ENCODE measurements around the gene C1orf226.
"Not testable (repeated sequence)": the region's sequence is repeated elsewhere in the genome, so short reads cannot be mapped to it uniquely, and the experiment has no call there.

C1orf226 gene

DNA sequence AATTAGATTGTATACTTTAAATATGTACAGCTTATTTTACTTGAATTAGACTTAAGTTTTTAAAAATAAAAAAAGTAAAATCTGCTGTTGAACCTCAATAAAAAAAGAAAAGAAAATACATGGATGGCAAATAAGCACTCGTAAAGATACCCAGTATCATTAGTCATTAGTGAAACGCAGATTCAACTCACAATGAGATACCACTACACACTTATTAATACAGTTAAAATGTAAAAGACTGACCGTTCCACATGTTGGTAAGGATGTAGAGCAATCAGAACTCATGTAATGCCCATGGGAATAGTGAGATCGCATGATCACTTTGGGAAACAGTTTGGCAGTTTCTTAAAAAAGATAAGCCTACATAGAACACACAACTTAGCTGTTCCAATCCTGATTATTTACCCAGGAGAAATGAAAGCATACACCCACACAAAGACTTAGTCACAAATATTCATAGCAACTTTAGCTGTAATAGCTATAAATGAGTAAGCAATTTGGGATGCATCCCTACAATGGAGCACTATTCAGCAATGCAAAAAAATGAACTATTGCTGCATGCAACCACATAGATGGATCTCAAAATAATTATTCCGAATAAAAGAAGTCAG, 23.1 kb downstream of the C1orf226 start:
- DNase-seq (ENCODE audit: low read depth in 1 of 2, low spot score in 1 of 2), result no peak

DNA sequence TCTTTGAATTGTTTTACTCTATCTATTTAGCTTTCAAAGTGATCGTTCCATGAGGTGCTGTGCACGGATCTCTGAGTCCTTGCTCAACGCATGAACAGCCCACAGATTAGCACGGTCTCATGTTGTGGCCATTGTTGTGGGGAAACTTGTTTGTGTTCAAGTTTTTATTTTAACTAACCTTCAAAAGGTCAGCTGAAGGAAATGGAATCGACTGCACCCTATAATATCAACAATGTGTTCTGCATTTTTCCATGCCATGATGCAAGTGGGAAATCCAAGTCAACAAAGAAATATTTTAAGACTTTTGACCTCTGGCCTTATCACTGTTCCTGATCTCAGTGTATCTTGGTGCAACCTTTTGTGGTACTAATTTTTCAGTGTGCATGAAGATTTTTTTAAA, 24.3 kb downstream of the C1orf226 start:
- DNase-seq (ENCODE audit: low read depth in 1 of 2, low spot score in 1 of 2), result no peak

DNA sequence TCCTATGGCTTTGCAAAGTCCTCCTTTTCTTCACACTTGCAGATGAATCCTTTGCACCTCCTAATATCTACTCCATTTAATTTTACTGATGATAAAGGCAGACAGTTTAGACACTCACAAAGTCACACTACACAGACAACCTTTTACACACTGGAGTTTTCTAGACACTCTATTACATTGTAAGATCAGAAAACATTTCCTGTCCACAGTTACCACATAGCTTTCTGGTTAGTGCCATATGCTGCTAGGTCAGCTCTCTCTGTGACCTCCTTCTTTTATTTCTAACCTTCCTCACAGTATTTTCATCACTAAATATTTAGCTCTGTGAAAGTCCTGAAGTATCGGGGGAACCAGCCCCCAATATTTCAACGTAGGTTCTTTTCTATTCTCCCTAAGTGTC, 25.3 kb downstream of the C1orf226 start:
- no peak for DNase-seq (ENCODE audit: low read depth in 1 of 2, low spot score in 1 of 2)

DNA sequence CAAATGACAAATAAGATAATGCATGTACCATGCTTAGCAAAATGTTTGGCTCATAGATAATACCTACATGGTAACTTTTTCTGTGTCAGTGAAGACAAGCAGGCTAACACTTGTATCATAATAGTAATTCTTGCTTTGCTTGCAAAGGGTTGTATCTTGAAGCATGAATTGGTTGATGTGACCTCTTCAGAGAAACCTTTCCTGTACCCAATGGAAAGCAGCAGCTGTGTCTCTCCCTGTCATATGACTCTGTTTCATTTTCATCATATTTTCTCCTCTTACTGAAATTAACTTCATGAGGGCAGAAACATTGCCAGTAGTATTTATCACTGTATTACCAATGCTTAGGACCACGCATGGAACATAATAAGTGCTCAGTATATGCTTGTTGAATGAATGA, 26.0 kb downstream of the C1orf226 start:
- DNase-seq (ENCODE audit: low read depth in 1 of 2, low spot score in 1 of 2), result no peak

DNA sequence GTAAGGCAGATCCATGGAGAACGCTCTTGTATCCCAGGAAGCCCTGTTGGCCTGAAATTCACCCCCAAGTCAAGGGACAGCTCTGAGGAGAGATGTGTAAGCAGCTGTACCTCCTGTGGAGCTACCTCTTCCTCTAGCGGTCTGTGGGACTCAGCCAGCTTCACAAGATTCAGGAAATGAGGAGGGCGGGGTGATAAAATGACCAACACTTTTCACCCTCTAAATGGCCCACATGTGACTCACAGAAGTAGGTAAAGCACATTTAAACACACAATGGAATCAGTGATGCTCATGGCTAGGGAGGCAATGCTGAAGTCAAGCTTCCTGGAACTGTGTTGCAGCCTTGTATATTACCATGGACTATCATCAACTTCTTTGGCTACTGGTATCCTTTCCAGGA, 30.5 kb downstream of the C1orf226 start, which contains the start of gene SH2D1B:
Gene SH2D1B (minus strand): TSS at position 135 of the 400 bp plus-strand sequence. CDS start 120 bp downstream, at position 15.
- DNase-seq (ENCODE audit: low read depth in 1 of 2, low spot score in 1 of 2), result no peak

DNA sequence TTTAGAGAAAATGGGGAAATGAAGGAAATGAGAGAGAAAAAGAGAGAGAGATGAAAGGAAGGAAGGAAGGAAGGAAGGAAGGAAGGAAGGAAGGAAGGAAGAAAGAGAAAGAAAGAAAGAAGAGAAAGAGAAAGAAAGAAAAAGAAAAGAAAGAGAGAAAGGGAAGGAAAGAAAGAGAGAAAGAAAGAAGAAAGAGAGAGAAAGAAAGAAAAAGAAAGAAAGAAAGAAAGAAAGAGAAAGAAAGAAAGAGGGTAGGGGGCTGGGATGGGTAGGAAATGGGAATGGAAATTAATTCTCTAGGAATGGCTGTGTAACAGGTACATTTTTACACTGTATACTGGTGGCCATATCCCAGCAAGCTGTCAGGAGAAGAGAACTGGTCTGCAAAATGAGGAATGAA, 34.7 kb downstream of the C1orf226 start:
- DNase-seq (ENCODE audit: low read depth in 1 of 2, low spot score in 1 of 2), result no peak

DNA sequence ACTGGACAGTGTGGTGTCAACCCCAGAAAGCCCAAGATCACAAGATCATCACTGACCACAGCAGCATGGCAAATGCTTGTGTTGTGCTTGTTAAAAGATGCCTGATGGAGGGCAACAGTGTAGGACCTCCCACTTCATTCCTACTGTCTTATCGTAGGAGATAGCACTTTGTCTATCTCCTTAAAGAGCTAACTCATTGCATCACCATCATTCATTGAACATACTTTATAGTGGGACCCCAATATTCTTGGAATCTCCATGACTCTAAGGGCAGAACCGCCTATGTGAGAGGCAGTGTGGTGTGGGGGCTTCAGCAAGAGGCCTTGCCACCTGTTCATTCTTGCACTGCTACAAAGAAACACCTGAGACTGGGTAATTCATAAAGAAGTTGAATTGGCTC, 35.4 kb downstream of the C1orf226 start:
- DNase-seq (ENCODE audit: low read depth in 1 of 2, low spot score in 1 of 2), result no peak

DNA sequence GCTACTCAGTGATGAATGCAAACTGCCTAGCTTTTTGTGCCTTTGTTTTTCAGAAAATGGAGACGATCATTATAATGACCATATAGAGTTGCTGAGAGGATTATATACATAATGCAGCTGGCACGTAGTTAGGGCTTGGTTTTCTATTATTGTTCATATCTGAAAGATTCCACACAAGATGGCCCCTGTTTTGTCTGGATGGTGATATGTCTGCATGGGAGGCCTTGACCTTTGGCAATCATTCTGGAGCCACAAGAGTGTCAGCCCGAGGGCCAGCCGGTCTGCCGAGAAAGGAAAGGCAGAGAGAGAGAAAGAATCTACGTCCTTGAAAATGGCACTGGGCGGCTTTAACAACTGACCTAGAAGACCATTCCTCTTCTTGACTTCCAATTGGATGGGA, 36.1 kb downstream of the C1orf226 start:
- DNase-seq (ENCODE audit: low read depth in 1 of 2, low spot score in 1 of 2), result no peak

DNA sequence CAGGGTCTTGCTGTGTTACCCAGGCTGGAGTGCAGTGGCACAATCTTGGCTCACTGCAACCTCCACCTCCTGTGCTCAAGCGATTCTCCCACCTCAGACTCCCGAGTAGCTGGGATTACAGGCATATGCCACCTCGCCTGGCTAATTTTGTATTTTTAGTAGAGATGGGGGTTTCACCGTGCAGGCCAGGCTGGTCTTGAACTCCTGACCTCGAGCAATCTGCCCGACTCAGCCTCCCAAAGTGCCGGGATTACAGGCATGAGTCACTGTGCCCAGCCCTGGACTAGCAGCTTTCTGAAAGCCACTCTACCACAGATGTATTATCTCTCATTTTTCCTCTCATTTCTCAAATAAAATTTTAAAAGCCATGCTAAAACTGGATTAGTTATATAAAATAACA, 37.1 kb downstream of the C1orf226 start:
- not testable (repeated sequence) for DNase-seq (ENCODE audit: low read depth in 1 of 2, low spot score in 1 of 2)

DNA sequence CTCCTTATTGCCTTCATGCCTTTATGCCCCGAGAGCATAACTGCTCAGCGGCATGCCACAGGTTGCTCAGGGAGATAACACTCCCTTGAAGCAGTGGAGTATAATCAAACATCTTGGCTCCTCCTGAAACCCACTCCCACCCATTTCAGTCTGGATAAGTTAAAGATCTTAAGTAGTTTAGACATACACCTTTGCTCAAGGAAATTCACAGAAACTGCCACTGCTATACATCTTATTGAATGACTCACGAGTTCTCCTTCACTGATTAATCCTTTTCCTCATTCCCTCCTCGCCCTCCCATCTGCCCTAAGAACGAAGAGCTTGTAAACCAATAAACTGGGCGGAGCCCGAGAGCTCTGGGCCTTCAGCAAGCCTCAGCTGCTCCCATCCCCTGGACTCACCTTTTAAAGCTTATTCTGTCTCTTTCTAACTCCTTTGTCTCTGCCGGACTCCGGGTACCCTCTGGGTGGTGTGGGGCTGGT, 38.0 kb downstream of the C1orf226 start:
- DNase-seq (ENCODE audit: low read depth in 1 of 2, low spot score in 1 of 2), result not testable (repeated sequence)

DNA sequence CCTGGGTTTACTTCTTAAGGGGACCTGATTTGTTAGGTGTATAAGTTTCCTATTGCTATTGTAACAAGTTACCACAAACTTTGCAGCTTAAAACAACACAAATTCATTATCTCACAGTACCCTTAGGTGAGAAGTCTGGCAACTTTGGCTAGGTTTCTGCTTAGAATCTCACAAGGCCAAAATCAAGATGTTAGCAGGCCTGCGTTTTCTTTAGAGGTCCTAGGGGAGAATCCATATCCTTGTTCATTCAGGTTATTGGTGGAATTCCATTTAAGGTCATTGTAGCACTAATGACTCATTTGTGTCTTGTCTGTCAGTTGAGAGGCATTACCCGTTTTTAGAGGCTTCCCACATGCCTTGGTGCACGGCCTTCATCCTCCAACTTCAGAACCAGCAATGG, 38.6 kb downstream of the C1orf226 start:
- DNase-seq (ENCODE audit: low read depth in 1 of 2, low spot score in 1 of 2), result no peak

DNA sequence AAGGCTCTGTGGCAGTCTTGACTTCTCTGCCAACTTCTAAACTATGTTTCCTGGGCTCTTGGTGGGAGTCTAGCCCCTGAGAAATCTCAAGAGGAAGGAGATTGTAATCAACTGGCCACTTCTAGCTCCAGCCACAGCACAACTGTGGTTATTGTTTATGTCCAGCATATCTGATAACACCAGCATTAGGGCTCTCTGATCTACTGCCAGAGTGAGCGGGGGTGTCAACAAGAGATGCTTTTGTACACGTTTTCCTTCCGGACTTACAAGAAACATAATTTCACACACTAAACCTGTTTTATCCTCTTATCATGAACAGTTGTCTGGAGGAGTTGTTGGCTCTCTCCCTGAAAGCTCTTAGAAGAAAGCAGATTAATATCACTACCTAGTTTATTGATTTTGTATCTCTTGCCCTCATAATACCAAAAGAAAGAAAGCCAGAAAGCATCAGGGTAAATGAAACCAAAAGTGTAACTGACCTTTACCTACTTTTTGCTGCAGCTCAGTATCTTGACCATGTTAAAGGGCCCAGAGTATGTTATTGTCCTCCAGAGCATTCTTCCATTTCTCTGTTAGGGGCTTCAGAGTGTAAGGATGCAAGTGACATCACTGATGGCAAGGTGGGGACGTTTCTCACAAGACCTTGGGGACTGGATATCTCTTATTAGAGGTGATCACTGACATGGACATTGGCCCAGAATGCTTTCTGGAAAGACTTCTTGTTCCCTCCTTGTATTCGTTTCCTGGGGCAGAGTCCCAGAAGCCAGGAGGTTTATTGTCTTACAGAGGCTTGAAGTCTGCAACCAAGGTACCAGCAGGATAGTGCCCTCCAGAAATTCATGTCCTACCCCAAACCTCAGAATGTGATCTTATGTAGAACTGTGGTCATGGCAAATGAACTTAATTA, 40.0 kb downstream of the C1orf226 start:
- no peak for DNase-seq (ENCODE audit: low read depth in 1 of 2, low spot score in 1 of 2)

DNA sequence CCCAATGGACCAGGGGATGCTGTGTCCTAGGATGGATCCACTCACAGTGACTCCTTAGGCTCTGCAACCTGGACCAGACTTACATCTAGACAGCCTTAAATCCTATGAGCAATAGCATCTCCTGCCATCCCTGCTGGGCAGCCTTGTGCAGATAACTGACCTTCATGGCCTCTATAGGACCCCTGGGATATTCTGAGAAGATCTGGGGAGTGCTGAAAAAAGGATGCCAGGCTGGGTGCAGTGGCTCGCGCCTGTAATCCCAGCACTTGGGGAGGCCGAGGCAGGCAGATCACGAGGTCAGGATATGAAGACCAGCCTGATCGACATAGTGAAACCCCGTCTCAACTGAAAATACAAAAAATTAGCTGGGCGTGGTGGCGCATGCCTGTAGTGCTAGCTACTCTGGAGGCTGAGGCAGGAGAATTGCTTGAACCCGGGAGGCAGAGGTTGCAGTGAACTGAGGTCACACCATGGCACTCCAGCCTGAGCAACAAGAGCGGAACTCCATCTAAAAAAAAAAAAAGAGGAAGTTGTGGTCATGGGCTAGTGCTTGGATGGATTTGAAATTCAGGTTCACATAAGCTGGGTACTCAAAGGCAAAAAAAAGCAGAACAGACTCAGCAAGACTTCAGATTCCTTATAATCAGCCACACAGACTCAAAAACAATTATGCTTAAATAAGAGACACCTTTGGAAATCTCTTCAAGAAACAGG, 41.3 kb downstream of the C1orf226 start:
- DNase-seq (ENCODE audit: low read depth in 1 of 2, low spot score in 1 of 2), result no peak

DNA sequence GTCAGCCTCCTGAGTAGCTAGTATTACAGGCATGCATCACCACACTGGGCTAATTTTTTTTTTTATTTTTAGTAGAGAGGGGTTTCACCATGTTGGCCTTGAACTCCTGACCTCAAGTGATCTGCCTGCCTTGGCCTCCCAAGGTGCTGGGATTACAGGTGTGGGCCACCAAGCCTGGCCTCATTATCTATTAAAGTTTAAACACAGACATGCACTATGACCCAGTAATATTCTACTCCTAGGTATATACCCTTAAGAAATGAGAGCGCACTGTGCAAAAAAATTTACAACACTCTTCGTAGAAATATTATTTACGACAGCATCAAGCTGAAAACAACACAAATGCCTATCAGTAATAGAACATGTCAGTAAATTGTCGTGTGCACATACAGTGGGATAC, 49.1 kb downstream of the C1orf226 start:
- DNase-seq (ENCODE audit: low read depth in 1 of 2, low spot score in 1 of 2), result no peak

DNA sequence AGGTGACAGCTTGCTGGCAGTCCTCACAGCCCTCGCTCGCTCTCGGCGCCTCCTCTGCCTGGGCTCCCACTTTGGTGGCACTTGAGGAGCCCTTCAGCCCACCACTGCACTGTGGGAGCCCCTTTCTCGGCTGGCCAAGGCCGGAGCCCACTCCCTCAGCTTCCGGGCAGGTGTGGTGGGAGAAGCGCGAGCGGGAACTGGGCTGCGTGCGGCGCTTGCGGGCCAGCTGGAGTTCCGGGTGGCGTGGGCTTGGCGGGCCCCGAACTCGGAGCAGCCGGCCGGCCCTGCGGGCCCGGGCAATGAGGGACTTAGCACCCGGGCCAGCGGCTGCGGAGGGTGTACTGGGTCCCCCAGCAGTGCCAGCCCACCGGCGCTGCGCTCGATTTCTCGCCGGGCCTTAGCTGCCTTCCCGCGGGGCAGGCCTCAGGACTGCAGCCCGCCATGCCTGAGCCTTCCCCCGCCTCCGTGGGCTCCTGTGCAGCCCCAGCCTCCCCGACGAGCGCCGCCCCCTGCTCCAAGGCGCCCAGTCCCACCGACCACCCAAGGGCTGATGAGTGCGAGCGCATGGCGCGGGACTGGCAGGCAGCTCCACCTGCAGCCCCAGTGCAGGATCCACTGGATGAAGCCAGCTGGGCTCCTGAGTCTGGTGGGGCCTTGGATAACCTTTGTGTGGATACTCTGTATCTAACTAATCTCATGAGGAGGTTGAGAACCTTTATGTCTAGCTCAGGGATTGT, 51.6 kb downstream of the C1orf226 start:
- DNase-seq (ENCODE audit: low read depth in 1 of 2, low spot score in 1 of 2), result not testable (repeated sequence)

Measured in stimulated activated CD4-positive, alpha-beta T cell treated with anti-CD3 and anti-CD28 coated beads, Interleukin-15, amount 100 ng/mL, for 1 hour (primary cell).